ENCODE results near the gene KCTD20. TPM values are rescaled to one million over a fixed set of nuclear protein-coding genes. Genes with fewer than 3 reads are reported as not detected.
A peak's percentile ranks its signal among the peaks of the same experiment; 100 is the strongest.

The KCTD20 gene
- total and polyA plus RNA-seq, 2 of the 13 experiments (the other 11 are each of a cell fraction or from before 2014, with no cell fraction given) = 52.7 to 67.1 TPM

GRCh38 chr6:36423101-36423824 is 19.5 kb upstream of the KCTD20 start (continued):
- peak; percentile 70; the same call in 1 of the 2 replicates for TF ChIP-seq ZFP36L1 (CRISPR knock-in tag; IDR thresholded peaks at IDR 0.05)
- no peak; the same call in 1 of the 2 replicates for TF ChIP-seq ZNF589 (CRISPR knock-in tag; conservative IDR thresholded peaks at IDR 0.05)
- no peak for TF ChIP-seq THYN1 (CRISPR knock-in tag; IDR thresholded peaks at IDR 0.05; ENCODE audit: borderline replicate concordance, low read depth)
- TF ChIP-seq ZBTB38 (CRISPR knock-in tag; IDR thresholded peaks at IDR 0.05) = peak; percentile 86; the same call in 1 of the 2 replicates
- peak; percentile 72; the same call in 1 of the 2 replicates for TF ChIP-seq HOXA5 (CRISPR knock-in tag; IDR thresholded peaks at IDR 0.05)
- TF ChIP-seq ZFYVE20 (CRISPR knock-in tag; IDR thresholded peaks at IDR 0.05; ENCODE audit: borderline replicate concordance, low read depth) = no peak
- TF ChIP-seq TRIM24 (CRISPR knock-in tag; IDR thresholded peaks at IDR 0.05) = no peak
- TF ChIP-seq KMT2A (CRISPR knock-in tag; IDR thresholded peaks at IDR 0.05) = 0 out of 2 replicates have a peak, but pooled peaks have one; percentile 61
- peak; percentile 69; the same call in 1 of the 2 replicates for TF ChIP-seq TAF1 (CRISPR knock-in tag; IDR thresholded peaks at IDR 0.05)
- no peak for TF ChIP-seq SRSF9 (IDR thresholded peaks at IDR 0.05; ENCODE audit: borderline replicate concordance, insufficient read depth, low read depth, low read length, poor library complexity, severe bottlenecking)
- peak; percentile 93; the same call in 1 of the 2 replicates for TF ChIP-seq SAFB2 (CRISPR knock-in tag; IDR thresholded peaks at IDR 0.05; ENCODE audit: borderline replicate concordance, low read depth)
- no peak; the same call in 1 of the 2 replicates for TF ChIP-seq ZNF644 (CRISPR knock-in tag; IDR thresholded peaks at IDR 0.05; ENCODE audit: low read depth)
- TF ChIP-seq PRPF4 (IDR thresholded peaks at IDR 0.05; ENCODE audit: low read depth, low read length, poor library complexity, severe bottlenecking) = no peak
- TF ChIP-seq ZNF281 (CRISPR knock-in tag; IDR thresholded peaks at IDR 0.05; ENCODE audit: borderline replicate concordance) = peak; percentile 38; the same call in 1 of the 2 replicates
- no peak for TF ChIP-seq GLMP (CRISPR knock-in tag; IDR thresholded peaks at IDR 0.05; ENCODE audit: borderline replicate concordance)
- peak; percentile 44; the same call in 1 of the 2 replicates for TF ChIP-seq RFX5 (IDR thresholded peaks at IDR 0.05; ENCODE audit: low read depth, low read length)
- TF ChIP-seq ZNF44 (CRISPR knock-in tag; IDR thresholded peaks at IDR 0.05) = 0 out of 2 replicates have a peak, but pooled peaks have one; percentile 64
- TF ChIP-seq FOXM1 (CRISPR knock-in tag; IDR thresholded peaks at IDR 0.05) = no peak
- no peak for TF ChIP-seq ZNF512B (CRISPR knock-in tag; IDR thresholded peaks at IDR 0.05; ENCODE audit: borderline replicate concordance)
- no peak for TF ChIP-seq ZNF326 (CRISPR knock-in tag; IDR thresholded peaks at IDR 0.05; ENCODE audit: borderline replicate concordance)
- TF ChIP-seq ZKSCAN5 (CRISPR knock-in tag; IDR thresholded peaks at IDR 0.05) = no peak

All from HepG2 (cell line).